Activated T-cell treated with anti-CD3 and anti-CD28 coated beads, Interleukin-2, amount 50 U/mL, for 24 hours (primary cell): ENCODE measurements around the gene USP51.
A peak's percentile ranks its signal among the peaks of the same experiment; 100 is the strongest.
"Not testable (repeated sequence)": the region's sequence is repeated elsewhere in the genome, so short reads cannot be mapped to it uniquely, and the experiment has no call there.

Experiments used
- DNase-seq: peaks from one replicate; pipeline ENCODE4 v3.0.0-alpha.2; 2020
- H3K27ac Mint-ChIP-seq: 2 replicates; pipeline ENCODE4 v1.8.0; 2020; ENCODE audit warnings: mild to moderate bottlenecking, mixed read lengths
- H3K27me3 Mint-ChIP-seq: 2 replicates; pipeline ENCODE4 v1.8.0; 2020; ENCODE audit warnings: mixed read lengths
- H3K36me3 Mint-ChIP-seq: 2 replicates; pipeline ENCODE4 v1.8.0; 2020; ENCODE audit warnings: low read depth, mixed read lengths
- H3K4me1 Mint-ChIP-seq: 2 replicates; pipeline ENCODE4 v1.8.0; 2020; ENCODE audit warnings: low read depth, mixed read lengths
- H3K4me3 Mint-ChIP-seq: 2 replicates; pipeline ENCODE4 v1.8.0; 2020; ENCODE audit warnings: mild to moderate bottlenecking, moderate library complexity, mixed read lengths
- H3K9me3 Mint-ChIP-seq: 2 replicates; pipeline ENCODE4 v1.8.0; 2020; ENCODE audit warnings: mixed read lengths

The USP51 gene

GRCh38 chrX:55451141-55451540 lies 38.5 kb downstream of the USP51 start:
- H3K27me3 Mint-ChIP-seq = peaks cover 19% of the 10 kb centered on the region
- H3K4me3 Mint-ChIP-seq = peak overlapping the region; percentile 94
- H3K9me3 Mint-ChIP-seq = no peaks in the 10 kb centered on the region
- no peak overlapping the region for H3K27ac Mint-ChIP-seq
- no peak for DNase-seq
- peaks cover 9% of the 10 kb centered on the region for H3K36me3 Mint-ChIP-seq
- peaks cover 4% of the 10 kb centered on the region for H3K4me1 Mint-ChIP-seq

GRCh38 chrX:55450259-55450658 lies 39.4 kb downstream of the USP51 start:
- DNase-seq = no peak
- Mint-ChIP-seq H3K9me3 (no peaks in the 10 kb centered on the region), H3K4me1 (peaks cover 4% of the 10 kb centered on the region), H3K36me3 (peaks cover 9% of the 10 kb centered on the region), H3K27ac (no peak overlapping the region), H3K4me3 (no peak overlapping the region), H3K27me3 (peaks cover 26% of the 10 kb centered on the region)

- not testable (repeated sequence) for H3K9me3 Mint-ChIP-seq, DNase-seq, H3K4me1 Mint-ChIP-seq, H3K27ac Mint-ChIP-seq, H3K4me3 Mint-ChIP-seq, H3K36me3 Mint-ChIP-seq
- peaks cover 64% of the 10 kb centered on the region for H3K27me3 Mint-ChIP-seq
Observed at GRCh38 chrX:55443468-55443867, 46.2 kb downstream of the USP51 start.
